Esophagus muscularis mucosa (tissue), 4 donors: ENCODE measurements around the gene YWHAG. TPM values are rescaled to one million over a fixed set of nuclear protein-coding genes. Genes with fewer than 3 reads are reported as not detected.

Experiments
- DNase-seq: peaks from one replicate; pipeline ENCODE4 v3.0.0-alpha.2; 2017; ENCODE audit errors: extremely low spot score
- H3K27ac ChIP-seq, 4 donors: fragments of 200-600 bp; sonication (generic); replicated peaks in 1 of 4; 1 replicate in 3 of 4; 2 replicates in 1 of 4; pipeline ENCODE4 v1.5.1; 2016 to 2019; ENCODE audit warnings: mild to moderate bottlenecking in 1 of 4
- H3K27me3 ChIP-seq, 4 donors: fragments of 200-600 bp; sonication (generic); one replicate each; pipeline versions ENCODE4 v1.5.1 to v1.6.0; 2016 to 2019
- H3K36me3 ChIP-seq, 4 donors: fragments of 200-600 bp; sonication (generic); one replicate each; pipeline ENCODE4 v1.5.1; 2016 to 2019
- H3K4me1 ChIP-seq, 4 donors: fragments of 200-600 bp; sonication (generic); one replicate each; pipeline ENCODE4 v1.5.1; 2016 to 2019
- H3K4me3 ChIP-seq, 4 donors: fragments of 200-600 bp; sonication (generic); 1 replicate in 2 of 4; 2 replicates in 2 of 4; pipeline ENCODE4 v1.5.1; 2016 to 2019; ENCODE audit warnings: mild to moderate bottlenecking in 4 of 4, moderate library complexity in 1 of 4
- H3K9me3 ChIP-seq, 4 donors: fragments of 200-600 bp; sonication (generic); 1 replicate in 3 of 4; 2 replicates in 1 of 4; pipeline ENCODE4 v1.5.1; 2016 to 2019
- CTCF ChIP-seq, 3 experiments: fragments of 200-600 bp in 2 of 3; fragments of 450-650 bp in 1 of 3; sonication (generic) in 2 of 3; IDR thresholded peaks; one replicate each; pipeline ENCODE4 v1.5.1; 2017 to 2019; ENCODE audit warnings: antibody characterized with exemption in 3 of 3, mild to moderate bottlenecking in 2 of 3, moderate library complexity in 1 of 3
- EP300 ChIP-seq: sonication (generic); formaldehyde crosslinking; IDR thresholded peaks from one replicate; pipeline ENCODE4 v1.6.1; 2017; ENCODE audit warnings: antibody characterized with exemption
- POLR2A ChIP-seq: fragments of 450-650 bp; IDR thresholded peaks from one replicate; pipeline ENCODE4 v1.6.1; 2017; ENCODE audit warnings: antibody characterized with exemption, moderate library complexity, mild to moderate bottlenecking, low read depth
- POLR2AphosphoS5 ChIP-seq, 2 donors: sonication (generic); formaldehyde crosslinking; IDR thresholded peaks; one replicate each; pipeline ENCODE4 v1.6.1; 2017; ENCODE audit warnings: antibody characterized with exemption in 2 of 2
- WGBS: methylation state at CpG from one replicate; pipeline ENCODE4 v1.1.5; 2018; 5-methylcytosine and 5-hydroxymethylcytosine counted together
- intact Hi-C: fragments of 100-400 bp; cut with DNase I; formaldehyde crosslinking; loops from one replicate; pipeline ENCODE4 v1.15.1; 2023
- total RNA-seq, 4 donors: library from RNA; depleted of rRNA; stranded (reverse); fragments of >200 nt; gene quantifications; one replicate each; pipeline versions ENCODE4 v1.1.0 to v1.2.1, GENCODE V29; 2016

The YWHAG gene
- total RNA-seq, 4 donors from 2014 or later, result 55.7 to 91.6 (median 73.7) TPM

- Histone ChIP-seq H3K4me3 (no peak overlapping the region), H3K4me1 (peaks cover 55 to 81% (median 69%) of the 10 kb centered on the region in 4 donors), H3K9me3 (no peaks in the 10 kb centered on the region), H3K36me3 (peaks cover 0 to 18% (median 11%) of the 10 kb centered on the region in 4 donors), H3K27me3 (no peaks in the 10 kb centered on the region), H3K27ac (peak overlapping the region in 1 of 4 donors; percentile 15)
- no peak for DNase-seq
- intact Hi-C loops, result loop anchor here (10.0 kb wide), 1 partner anchor 70 kb away; no protein-coding TSS in a partner anchor
- TF ChIP-seq CTCF (IDR thresholded peaks at IDR 0.05) (no peak), POLR2A (no peak), POLR2AphosphoS5 (IDR thresholded peaks at IDR 0.05) (no peak), EP300 (no peak)
- WGBS, result 91% methylated on average over 4 of the region's 4 CpGs
These were observed 4.3 kb downstream of the YWHAG start for GRCh38 chr7:76354516-76354915.

- Histone ChIP-seq H3K27ac (no peak overlapping the region), H3K27me3 (no peaks in the 10 kb centered on the region), H3K9me3 (no peaks in the 10 kb centered on the region), H3K4me3 (no peak overlapping the region), H3K36me3 (peaks cover 0 to 25% (median 15%) of the 10 kb centered on the region in 4 donors), H3K4me1 (peaks cover 56 to 85% (median 70%) of the 10 kb centered on the region in 4 donors)
- intact Hi-C loops, result loop anchor here (10.0 kb wide), 1 partner anchor 69 kb away; no protein-coding TSS in a partner anchor
- 91% methylated on average over 5 of the region's 5 CpGs for WGBS
- DNase-seq, result no peak
- TF ChIP-seq EP300, result no peak
- no peak for TF ChIP-seq POLR2A
- no peak for TF ChIP-seq POLR2AphosphoS5 (IDR thresholded peaks at IDR 0.05)
- no peak for TF ChIP-seq CTCF (IDR thresholded peaks at IDR 0.05)
These were observed 5.0 kb downstream of the YWHAG start for GRCh38 chr7:76353744-76354143.

GRCh38 chr7:76352193-76352592, 6.6 kb downstream of the YWHAG start:
- no peak for DNase-seq
- H3K9me3 ChIP-seq, result no peaks in the 10 kb centered on the region
- peak overlapping the region in 3 of 4 donors; percentile 26 to 50 (median 33) for H3K27ac ChIP-seq
- peaks cover 63 to 87% (median 80%) of the 10 kb centered on the region in 4 donors for H3K4me1 ChIP-seq
- H3K4me3 ChIP-seq, result no peak overlapping the region
- peaks cover 1 to 31% (median 16%) of the 10 kb centered on the region in 4 donors for H3K36me3 ChIP-seq
- 31% methylated on average over 6 of the region's 6 CpGs for WGBS
- H3K27me3 ChIP-seq, result no peaks in the 10 kb centered on the region
- intact Hi-C loops, result loop anchor here (10.0 kb wide), 1 partner anchor 67 kb away; no protein-coding TSS in a partner anchor
- TF ChIP-seq CTCF (IDR thresholded peaks at IDR 0.05), result no peak
- no peak for TF ChIP-seq EP300
- TF ChIP-seq POLR2A, result no peak
- no peak for TF ChIP-seq POLR2AphosphoS5 (IDR thresholded peaks at IDR 0.05)

- intact Hi-C loops, result loop anchor here (10.0 kb wide), 1 partner anchor 67 kb away; no protein-coding TSS in a partner anchor
- TF ChIP-seq POLR2A (no peak), CTCF (IDR thresholded peaks at IDR 0.05) (no peak), POLR2AphosphoS5 (IDR thresholded peaks at IDR 0.05) (no peak), EP300 (no peak)
- Histone ChIP-seq H3K4me1 (peaks cover 63 to 87% (median 77%) of the 10 kb centered on the region in 4 donors), H3K4me3 (no peak overlapping the region), H3K27ac (no peak overlapping the region), H3K9me3 (no peaks in the 10 kb centered on the region), H3K36me3 (peaks cover 10 to 39% (median 22%) of the 10 kb centered on the region in 4 donors), H3K27me3 (no peaks in the 10 kb centered on the region)
- DNase-seq, result no peak
- 89% methylated on average over 7 of the region's 7 CpGs for WGBS
These were observed 7.4 kb downstream of the YWHAG start for GRCh38 chr7:76351372-76351771.
